ENCODE measurements around the gene TNS1.

Gene TNS1

GRCh38 chr2:217941886-217942728 is 60.7 kb downstream of the TNS1 start:
- DNase-seq: no peak

- no peak for DNase-seq
Observed at GRCh38 chr2:217941339-217941738, 61.5 kb downstream of the TNS1 start.

- no peak for DNase-seq
Observed at GRCh38 chr2:217940261-217941220, 62.3 kb downstream of the TNS1 start.

GRCh38 chr2:217939629-217940245 is 63.1 kb downstream of the TNS1 start:
- DNase-seq: no peak

- DNase-seq: no peak
Observed at GRCh38 chr2:217939220-217939619, 63.6 kb downstream of the TNS1 start.

GRCh38 chr2:217938036-217938435 is 64.8 kb downstream of the TNS1 start:
- DNase-seq: no peak

GRCh38 chr2:217937446-217937845 is 65.3 kb downstream of the TNS1 start:
- DNase-seq: no peak

GRCh38 chr2:217936952-217937351 is 65.8 kb downstream of the TNS1 start:
- no peak for DNase-seq

GRCh38 chr2:217935901-217936684 is 66.7 kb downstream of the TNS1 start:
- no peak for DNase-seq

- no peak for DNase-seq
Observed at GRCh38 chr2:217935235-217935879, 67.4 kb downstream of the TNS1 start.

GRCh38 chr2:217934321-217935131 is 68.3 kb downstream of the TNS1 start:
- DNase-seq: no peak

- no peak for DNase-seq
Observed at GRCh38 chr2:217933617-217933993, 69.2 kb downstream of the TNS1 start.

GRCh38 chr2:217932803-217933616 is 69.8 kb downstream of the TNS1 start:
- DNase-seq: peak; percentile 24

- no peak for DNase-seq
Observed at GRCh38 chr2:217931846-217932560, 70.8 kb downstream of the TNS1 start.

GRCh38 chr2:217930761-217931563 is 71.8 kb downstream of the TNS1 start:
- DNase-seq: peak; percentile 71

- DNase-seq: no peak
Observed at GRCh38 chr2:217929757-217930707, 72.8 kb downstream of the TNS1 start.

- DNase-seq: no peak
Observed at GRCh38 chr2:217929272-217929671, 73.5 kb downstream of the TNS1 start.
